T-helper 2 cell (primary cell): Measurements from ENCODE around the gene AFDN.

Experiments used
- DNase-seq, 5 experiments: peaks; one replicate each; pipeline versions ENCODE4 v3.0.0 to v3.0.0-alpha.2; 2012 to 2022
- total RNA-seq, 2 donors: gene quantifications; one replicate each; lab custom pipeline; 2026; lab: John Stamatoyannopoulos, UW

Gene AFDN
- 34.7 to 52.4 reads per million in 2 donors for total RNA-seq

- peak in 3 of 5 experiments; percentile 12 to 23 (median 12) for DNase-seq
Measured at GRCh38 chr6:167826896-167827582, at the start of gene AFDN. Gene AFDN, plus strand, starts transcription at chr6:167826911. Its CDS starts 222 bp downstream, at chr6:167827133.

GRCh38 chr6:167778497-167779128 lies 48.1 kb upstream of the AFDN start:
- no peak for DNase-seq

GRCh38 chr6:167779129-167779992 lies 47.4 kb upstream of the AFDN start:
- DNase-seq = no peak

- no peak for DNase-seq
Measured at GRCh38 chr6:167779993-167780655, 46.6 kb upstream of the AFDN start.

- no peak for DNase-seq
Measured at GRCh38 chr6:167781066-167781767, 45.5 kb upstream of the AFDN start.

GRCh38 chr6:167781868-167782267 lies 44.8 kb upstream of the AFDN start:
- no peak for DNase-seq

GRCh38 chr6:167782698-167783517 lies 43.8 kb upstream of the AFDN start:
- DNase-seq = no peak

- no peak for DNase-seq
Measured at GRCh38 chr6:167786853-167787675, 39.6 kb upstream of the AFDN start.

- DNase-seq = no peak
Measured at GRCh38 chr6:167787896-167788562, 38.7 kb upstream of the AFDN start.

GRCh38 chr6:167788563-167788903 lies 38.2 kb upstream of the AFDN start:
- no peak for DNase-seq

GRCh38 chr6:167789358-167789757 lies 37.4 kb upstream of the AFDN start:
- DNase-seq = no peak

GRCh38 chr6:167791091-167791779 lies 35.5 kb upstream of the AFDN start:
- DNase-seq = no peak

GRCh38 chr6:167791780-167792478 lies 34.8 kb upstream of the AFDN start:
- no peak for DNase-seq

- DNase-seq = no peak
Measured at GRCh38 chr6:167793421-167793820, 33.3 kb upstream of the AFDN start.

- no peak for DNase-seq
Measured at GRCh38 chr6:167794161-167795157, 32.3 kb upstream of the AFDN start.

GRCh38 chr6:167795321-167795811 lies 31.3 kb upstream of the AFDN start:
- DNase-seq = no peak

- DNase-seq = no peak
Measured at GRCh38 chr6:167795874-167796191, 30.9 kb upstream of the AFDN start.
